SK-N-SH (cell line): Measurements from ENCODE around the gene TCEAL4.

ENCODE experiments used
- EP300 ChIP-seq, 2 experiments: IDR thresholded peaks; 2 replicates each; pipeline versions ENCODE4 v1.4.0 to v1.6.1; 2012; ENCODE audit warnings: borderline replicate concordance in 1 of 2, low read depth in 1 of 2, low read length in 1 of 2
- GABPA ChIP-seq: IDR thresholded peaks from 2 replicates; pipeline ENCODE4 v1.4.0; 2012; ENCODE audit warnings: low read depth, mild to moderate bottlenecking
- POLR2AphosphoS5 ChIP-seq: IDR thresholded peaks from 2 replicates; pipeline ENCODE4 v1.6.1; 2012; ENCODE audit warnings: low read depth, low read length
- RFX5 ChIP-seq: IDR thresholded peaks from 2 replicates; pipeline ENCODE4 v1.6.1; 2012; ENCODE audit warnings: mild to moderate bottlenecking, improper control_type of control experiment, low read length
- TEAD4 ChIP-seq: IDR thresholded peaks from 2 replicates; pipeline ENCODE4 v1.4.0; 2012; ENCODE audit warnings: mild to moderate bottlenecking, borderline replicate concordance; ENCODE audit not compliant: insufficient read depth
- USF2 ChIP-seq: fragments of 150-350 bp; IDR thresholded peaks from 2 replicates; pipeline ENCODE4 v1.6.1; 2017; ENCODE audit warnings: antibody characterized with exemption, low read length, low read depth, borderline replicate concordance
- TF ChIP-seq, protein P1 (sequence below): fragments of 200-600 bp; sonication (generic); IDR thresholded peaks from 2 replicates; pipeline ENCODE4 v1.6.1; 2017; ENCODE audit warnings: antibody characterized with exemption, mild to moderate bottlenecking, moderate library complexity

DNA sequence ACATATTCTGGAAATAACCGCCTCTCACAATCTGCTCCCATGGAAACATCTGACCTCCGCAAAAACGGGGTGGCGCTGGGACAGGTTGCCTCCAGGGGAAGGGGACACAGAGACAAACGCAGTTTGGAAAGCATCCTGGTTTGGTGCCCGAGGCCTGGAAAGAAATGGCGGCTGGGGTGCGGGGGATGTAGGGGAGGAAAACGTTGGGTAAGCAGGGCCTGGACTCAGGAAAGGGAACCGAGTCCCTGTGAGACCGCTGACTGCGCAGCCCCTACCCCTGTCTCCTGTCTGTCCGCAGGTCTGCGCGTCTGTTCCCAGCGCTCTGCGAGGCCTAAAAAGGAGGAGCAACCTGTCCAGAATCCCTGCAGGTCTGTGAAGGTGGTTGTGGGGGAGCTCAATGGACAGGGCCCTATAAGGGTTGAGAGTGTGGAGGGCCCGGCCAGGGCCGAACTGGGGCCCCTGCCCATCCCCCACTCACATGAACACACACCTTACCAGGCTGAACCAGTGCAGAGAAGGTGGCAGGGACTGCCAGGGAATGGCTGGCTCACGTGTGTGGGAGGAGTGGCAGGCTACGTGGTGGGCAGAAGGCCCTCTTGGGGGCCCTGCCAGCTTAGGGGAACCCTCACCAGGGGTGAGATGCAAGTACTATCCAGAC is 23.1 kb downstream of the TCEAL4 start:
- no peak for TF ChIP-seq EP300 (IDR thresholded peaks at IDR 0.05; ENCODE audit: borderline replicate concordance in 1 of 2, low read depth in 1 of 2, low read length in 1 of 2)
- TF ChIP-seq, protein P1, sequence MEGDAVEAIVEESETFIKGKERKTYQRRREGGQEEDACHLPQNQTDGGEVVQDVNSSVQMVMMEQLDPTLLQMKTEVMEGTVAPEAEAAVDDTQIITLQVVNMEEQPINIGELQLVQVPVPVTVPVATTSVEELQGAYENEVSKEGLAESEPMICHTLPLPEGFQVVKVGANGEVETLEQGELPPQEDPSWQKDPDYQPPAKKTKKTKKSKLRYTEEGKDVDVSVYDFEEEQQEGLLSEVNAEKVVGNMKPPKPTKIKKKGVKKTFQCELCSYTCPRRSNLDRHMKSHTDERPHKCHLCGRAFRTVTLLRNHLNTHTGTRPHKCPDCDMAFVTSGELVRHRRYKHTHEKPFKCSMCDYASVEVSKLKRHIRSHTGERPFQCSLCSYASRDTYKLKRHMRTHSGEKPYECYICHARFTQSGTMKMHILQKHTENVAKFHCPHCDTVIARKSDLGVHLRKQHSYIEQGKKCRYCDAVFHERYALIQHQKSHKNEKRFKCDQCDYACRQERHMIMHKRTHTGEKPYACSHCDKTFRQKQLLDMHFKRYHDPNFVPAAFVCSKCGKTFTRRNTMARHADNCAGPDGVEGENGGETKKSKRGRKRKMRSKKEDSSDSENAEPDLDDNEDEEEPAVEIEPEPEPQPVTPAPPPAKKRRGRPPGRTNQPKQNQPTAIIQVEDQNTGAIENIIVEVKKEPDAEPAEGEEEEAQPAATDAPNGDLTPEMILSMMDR: no peak
- TF ChIP-seq USF2: no peak
- TF ChIP-seq GABPA: no peak
- TF ChIP-seq RFX5: no peak
- no peak for TF ChIP-seq POLR2AphosphoS5
- no peak for TF ChIP-seq TEAD4
